ENCODE measurements around the gene RFXANK.
"Not testable (repeated sequence)": the region's sequence is repeated elsewhere in the genome, so short reads cannot be mapped to it uniquely, and the experiment has no call there.

Gene RFXANK

GRCh38 chr19:19170053-19170872 is 21.8 kb upstream of the RFXANK start, which contains the start of gene MEF2B:
TSS of gene MEF2B (minus strand) at chr19:19170263. CDS start at chr19:19150735, 19,528 bp downstream.
- peak; percentile 75 for DNase-seq

- no peak for DNase-seq
Measured at GRCh38 chr19:19170873-19171672, 21.0 kb upstream of the RFXANK start.

- no peak for DNase-seq
Measured at GRCh38 chr19:19171821-19172532, 20.1 kb upstream of the RFXANK start.

GRCh38 chr19:19173243-19173642 is 18.8 kb upstream of the RFXANK start:
- not testable (repeated sequence) for DNase-seq

GRCh38 chr19:19176950-19177349 is 15.1 kb upstream of the RFXANK start:
- DNase-seq, result no peak

GRCh38 chr19:19179548-19180441 is 12.3 kb upstream of the RFXANK start:
- no peak for DNase-seq

- DNase-seq, result no peak
Measured at GRCh38 chr19:19181488-19181998, 10.5 kb upstream of the RFXANK start.

- DNase-seq, result no peak
Measured at GRCh38 chr19:19185853-19186740, 6.0 kb upstream of the RFXANK start.

GRCh38 chr19:19186742-19187141 is 5.3 kb upstream of the RFXANK start:
- DNase-seq, result no peak

GRCh38 chr19:19191768-19192077 is 335 bp upstream of the RFXANK start:
- no peak for DNase-seq

GRCh38 chr19:19192910-19193423 is 909 bp downstream of the RFXANK start:
- no peak for DNase-seq

GRCh38 chr19:19193926-19194325 is 1.9 kb downstream of the RFXANK start:
- DNase-seq, result no peak

- DNase-seq, result no peak
Measured at GRCh38 chr19:19201697-19202630, 9.9 kb downstream of the RFXANK start.

- DNase-seq, result no peak
Measured at GRCh38 chr19:19202707-19203011, 10.6 kb downstream of the RFXANK start.

- DNase-seq, result peak; percentile 72
Measured at GRCh38 chr19:19203012-19203856, 11.2 kb downstream of the RFXANK start, which contains the start of gene NR2C2AP. TSS of gene NR2C2AP (minus strand) at chr19:19203414. CDS start at chr19:19203060, 354 bp downstream.

GRCh38 chr19:19204181-19204580 is 12.1 kb downstream of the RFXANK start:
- no peak for DNase-seq

GRCh38 chr19:19205416-19206410 is 13.7 kb downstream of the RFXANK start:
- DNase-seq, result no peak

All from DMS153 (cell line).